Activated naive CD4-positive, alpha-beta T cell treated with Interleukin-2 at 50 U/mL for 16 hours (primary cell): ENCODE measurements around the gene TAGAP.
"Not testable (repeated sequence)": the region's sequence is repeated elsewhere in the genome, so short reads cannot be mapped to it uniquely, and the experiment has no call there.

Experiments used
- DNase-seq: peaks from one replicate; pipeline ENCODE4 v3.0.0-alpha.2; 2020

The TAGAP gene

GRCh38 chr6:159042003-159042825, 2.6 kb downstream of the TAGAP start:
- DNase-seq: peak; percentile 75

- DNase-seq: no peak
These were observed 3.6 kb downstream of the TAGAP start for GRCh38 chr6:159041181-159041580.

- no peak for DNase-seq
These were observed 4.9 kb downstream of the TAGAP start for GRCh38 chr6:159039885-159040258.

- no peak for DNase-seq
These were observed 5.6 kb downstream of the TAGAP start for GRCh38 chr6:159038914-159039884.

- DNase-seq: not testable (repeated sequence)
These were observed 6.5 kb downstream of the TAGAP start for GRCh38 chr6:159038318-159038717.

- DNase-seq: no peak
These were observed 7.0 kb downstream of the TAGAP start for GRCh38 chr6:159037756-159038290.

- no peak for DNase-seq
These were observed 8.1 kb downstream of the TAGAP start for GRCh38 chr6:159036673-159037072.

GRCh38 chr6:159035891-159036290, 8.9 kb downstream of the TAGAP start:
- no peak for DNase-seq

GRCh38 chr6:159033160-159034049, 11.4 kb downstream of the TAGAP start:
- no peak for DNase-seq

GRCh38 chr6:159031846-159032245, 12.9 kb downstream of the TAGAP start:
- no peak for DNase-seq

- no peak for DNase-seq
These were observed 14.6 kb downstream of the TAGAP start for GRCh38 chr6:159030168-159030567.

- not testable (repeated sequence) for DNase-seq
These were observed 19.6 kb downstream of the TAGAP start for GRCh38 chr6:159025224-159025623.

- DNase-seq: peak; percentile 42
These were observed 20.9 kb downstream of the TAGAP start for GRCh38 chr6:159023893-159024292.

GRCh38 chr6:159020011-159020410, 24.8 kb downstream of the TAGAP start:
- DNase-seq: no peak

GRCh38 chr6:159017757-159018559, 26.8 kb downstream of the TAGAP start:
- no peak for DNase-seq

- no peak for DNase-seq
These were observed 30.4 kb downstream of the TAGAP start for GRCh38 chr6:159014406-159014805.

GRCh38 chr6:159013229-159013628, 31.6 kb downstream of the TAGAP start:
- DNase-seq: no peak

GRCh38 chr6:159012201-159012600, 32.6 kb downstream of the TAGAP start:
- DNase-seq: no peak

GRCh38 chr6:159010037-159010612, 34.7 kb downstream of the TAGAP start:
- DNase-seq: not testable (repeated sequence)

- no peak for DNase-seq
These were observed 36.0 kb downstream of the TAGAP start for GRCh38 chr6:159008656-159009288.

GRCh38 chr6:159007510-159007909, 37.3 kb downstream of the TAGAP start:
- no peak for DNase-seq
